Measurements from ENCODE around the gene HLA-DQA1. TPM values are rescaled to one million over a fixed set of nuclear protein-coding genes. Genes with fewer than 3 reads are reported as not detected.
"Not testable (repeated sequence)": the region's sequence is repeated elsewhere in the genome, so short reads cannot be mapped to it uniquely, and the experiment has no call there.

The HLA-DQA1 gene
- total and polyA plus RNA-seq, 2 donors (not counting 1 experiment from before 2014, with no cell fraction given), result 0.10 TPM; not detected in 1

DNA sequence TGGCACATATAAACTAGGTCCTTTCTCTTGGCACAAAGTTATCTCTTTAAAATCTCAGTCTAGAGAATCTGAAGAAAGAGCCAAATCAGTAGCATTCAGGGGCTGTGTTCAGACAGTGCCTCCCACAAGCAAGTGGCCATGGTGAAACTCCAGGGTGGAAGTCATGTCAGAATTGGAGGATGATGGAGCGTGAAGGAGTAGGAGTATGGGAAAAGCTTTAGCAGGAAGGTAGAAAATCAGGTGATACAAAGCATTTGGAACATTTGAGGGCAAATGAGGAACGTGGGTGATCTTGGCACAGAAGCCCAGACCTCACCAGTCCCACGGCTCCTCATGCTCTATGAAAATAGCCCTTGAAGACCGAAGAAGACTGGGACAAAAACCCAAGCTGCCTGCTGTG, 32.0 kb downstream of the HLA-DQA1 start:
- Histone ChIP-seq H3K9me3 (ENCODE audit: control insufficient read depth, insufficient read depth, low read depth, low read length) (no peaks in the 10 kb centered on the region), H3K9ac (ENCODE audit: insufficient read depth, low read length) (no peak overlapping the region), H2AFZ (ENCODE audit: low read length) (no peak overlapping the region), H3K4me1 (ENCODE audit: control insufficient read depth, extremely low read depth, insufficient read depth, low read length) (no peaks in the 10 kb centered on the region), H3K79me2 (ENCODE audit: control insufficient read depth, insufficient read depth, low read length) (no peaks in the 10 kb centered on the region), H3K4me3 (replicated peaks in 1 of 4; ENCODE audit: control extremely low read depth in 1 of 4, insufficient read depth in 1 of 4, low read depth in 3 of 4, low read length in 4 of 4) (no peak overlapping the region), H3K36me3 (ENCODE audit: control insufficient read depth, insufficient read depth, low read length) (no peaks in the 10 kb centered on the region), H3K27me3 (ENCODE audit: control insufficient read depth, insufficient read depth, low read length) (peaks cover 4% of the 10 kb centered on the region), H3K27ac (ENCODE audit: insufficient read depth, low read length) (no peak overlapping the region), H3K4me2 (ENCODE audit: extremely low read depth, insufficient read depth, low read length) (no peak overlapping the region), H4K20me1 (ENCODE audit: control insufficient read depth, extremely low read depth, insufficient read depth, low read length) (no peaks in the 10 kb centered on the region)
- no peak for DNase-seq (ENCODE audit: low read depth in 2 of 2)
- no peak for TF ChIP-seq CTCF (conservative IDR thresholded peaks at IDR 0.05 in 1 of 2, IDR thresholded peaks at IDR 0.05 in 1 of 2; ENCODE audit: low read depth in 1 of 2, low read length in 2 of 2)
- no peak for TF ChIP-seq EZH2 (IDR thresholded peaks at IDR 0.05; ENCODE audit: low read length, missing control alignments)

GRCh38 chr6:32669893-32670292, 32.7 kb downstream of the HLA-DQA1 start:
- no peak overlapping the region for H3K9ac ChIP-seq (ENCODE audit: insufficient read depth, low read length)
- no peak overlapping the region for H2AFZ ChIP-seq (ENCODE audit: low read length)
- no peaks in the 10 kb centered on the region for H4K20me1 ChIP-seq (ENCODE audit: control insufficient read depth, extremely low read depth, insufficient read depth, low read length)
- H3K79me2 ChIP-seq (ENCODE audit: control insufficient read depth, insufficient read depth, low read length), result no peaks in the 10 kb centered on the region
- no peak overlapping the region for H3K27ac ChIP-seq (ENCODE audit: insufficient read depth, low read length)
- H3K4me1 ChIP-seq (ENCODE audit: control insufficient read depth, extremely low read depth, insufficient read depth, low read length), result no peaks in the 10 kb centered on the region
- H3K4me2 ChIP-seq (ENCODE audit: extremely low read depth, insufficient read depth, low read length), result no peak overlapping the region
- DNase-seq (ENCODE audit: low read depth in 2 of 2), result no peak
- no peak for TF ChIP-seq CTCF (conservative IDR thresholded peaks at IDR 0.05 in 1 of 2, IDR thresholded peaks at IDR 0.05 in 1 of 2; ENCODE audit: low read depth in 1 of 2, low read length in 2 of 2)
- TF ChIP-seq EZH2 (IDR thresholded peaks at IDR 0.05; ENCODE audit: low read length, missing control alignments), result no peak
- no peaks in the 10 kb centered on the region for H3K36me3 ChIP-seq (ENCODE audit: control insufficient read depth, insufficient read depth, low read length)
- H3K4me3 ChIP-seq (replicated peaks in 1 of 4; ENCODE audit: control extremely low read depth in 1 of 4, insufficient read depth in 1 of 4, low read depth in 3 of 4, low read length in 4 of 4), result no peak overlapping the region
- H3K27me3 ChIP-seq (ENCODE audit: control insufficient read depth, insufficient read depth, low read length), result peaks cover 4% of the 10 kb centered on the region
- no peaks in the 10 kb centered on the region for H3K9me3 ChIP-seq (ENCODE audit: control insufficient read depth, insufficient read depth, low read depth, low read length)

GRCh38 chr6:32671908-32672307, 34.7 kb downstream of the HLA-DQA1 start:
- not testable (repeated sequence) for H3K36me3 ChIP-seq (ENCODE audit: control insufficient read depth, insufficient read depth, low read length); H3K79me2 ChIP-seq (ENCODE audit: control insufficient read depth, insufficient read depth, low read length); H2AFZ ChIP-seq (ENCODE audit: low read length); H3K9me3 ChIP-seq (ENCODE audit: control insufficient read depth, insufficient read depth, low read depth, low read length); H4K20me1 ChIP-seq (ENCODE audit: control insufficient read depth, extremely low read depth, insufficient read depth, low read length); H3K4me1 ChIP-seq (ENCODE audit: control insufficient read depth, extremely low read depth, insufficient read depth, low read length); H3K27me3 ChIP-seq (ENCODE audit: control insufficient read depth, insufficient read depth, low read length); H3K4me3 ChIP-seq (replicated peaks in 1 of 4; ENCODE audit: control extremely low read depth in 1 of 4, insufficient read depth in 1 of 4, low read depth in 3 of 4, low read length in 4 of 4); DNase-seq (ENCODE audit: low read depth in 2 of 2); H3K9ac ChIP-seq (ENCODE audit: insufficient read depth, low read length); H3K27ac ChIP-seq (ENCODE audit: insufficient read depth, low read length); H3K4me2 ChIP-seq (ENCODE audit: extremely low read depth, insufficient read depth, low read length)

DNA sequence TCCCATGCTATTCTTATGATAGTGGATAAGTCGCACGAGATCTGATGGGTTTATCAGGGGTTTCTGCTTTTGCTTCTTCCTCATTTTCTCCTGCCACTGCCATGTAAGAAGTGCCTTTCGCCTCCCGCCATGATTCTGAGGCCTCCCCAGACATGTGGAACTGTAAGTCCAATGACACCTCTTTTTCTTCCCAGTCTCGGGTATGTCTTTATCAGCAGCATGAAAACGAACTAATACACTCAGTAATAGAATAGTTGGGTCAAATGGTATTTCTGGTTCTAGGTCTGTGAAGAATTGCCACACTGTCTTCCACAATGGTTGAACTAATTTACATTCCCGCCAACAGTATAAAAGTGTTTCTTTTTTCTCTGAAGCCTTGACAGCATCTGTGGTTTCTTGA, 36.9 kb downstream of the HLA-DQA1 start:
- not testable (repeated sequence) for H3K9me3 ChIP-seq (ENCODE audit: control insufficient read depth, insufficient read depth, low read depth, low read length); H3K4me3 ChIP-seq (replicated peaks in 1 of 4; ENCODE audit: control extremely low read depth in 1 of 4, insufficient read depth in 1 of 4, low read depth in 3 of 4, low read length in 4 of 4); H3K9ac ChIP-seq (ENCODE audit: insufficient read depth, low read length); H3K36me3 ChIP-seq (ENCODE audit: control insufficient read depth, insufficient read depth, low read length); H3K27ac ChIP-seq (ENCODE audit: insufficient read depth, low read length); H4K20me1 ChIP-seq (ENCODE audit: control insufficient read depth, extremely low read depth, insufficient read depth, low read length); H3K4me2 ChIP-seq (ENCODE audit: extremely low read depth, insufficient read depth, low read length); DNase-seq (ENCODE audit: low read depth in 2 of 2); H2AFZ ChIP-seq (ENCODE audit: low read length); H3K27me3 ChIP-seq (ENCODE audit: control insufficient read depth, insufficient read depth, low read length); H3K4me1 ChIP-seq (ENCODE audit: control insufficient read depth, extremely low read depth, insufficient read depth, low read length); H3K79me2 ChIP-seq (ENCODE audit: control insufficient read depth, insufficient read depth, low read length)
